Fibroblast of villous mesenchyme (primary cell): ENCODE measurements around the gene PAN3. TPM values are rescaled to one million over a fixed set of nuclear protein-coding genes. Genes with fewer than 3 reads are reported as not detected.

Source experiments
- DNase-seq: peaks from one replicate; pipeline ENCODE4 v3.0.0-alpha.2; 2010; ENCODE audit warnings: low read depth
- H3K4me3 ChIP-seq: 2 replicates; pipeline ENCODE4 v1.5.1; 2011; ENCODE audit warnings: low read depth, mild to moderate bottlenecking, low read length
- total RNA-seq: library from RNA; depleted of rRNA; stranded (reverse); fragments of >200 nt; gene quantifications from 2 replicates; pipeline ENCODE4 v1.2.3, GENCODE V29; 2012
- TF ChIP-seq, protein P1 (sequence below): IDR thresholded peaks from 2 replicates; pipeline ENCODE4 v1.5.1; 2012; ENCODE audit warnings: low read depth, mild to moderate bottlenecking, low read length; ENCODE audit not compliant: insufficient read depth

Gene PAN3
- total RNA-seq, 1 donor: 19.9 TPM

DNA sequence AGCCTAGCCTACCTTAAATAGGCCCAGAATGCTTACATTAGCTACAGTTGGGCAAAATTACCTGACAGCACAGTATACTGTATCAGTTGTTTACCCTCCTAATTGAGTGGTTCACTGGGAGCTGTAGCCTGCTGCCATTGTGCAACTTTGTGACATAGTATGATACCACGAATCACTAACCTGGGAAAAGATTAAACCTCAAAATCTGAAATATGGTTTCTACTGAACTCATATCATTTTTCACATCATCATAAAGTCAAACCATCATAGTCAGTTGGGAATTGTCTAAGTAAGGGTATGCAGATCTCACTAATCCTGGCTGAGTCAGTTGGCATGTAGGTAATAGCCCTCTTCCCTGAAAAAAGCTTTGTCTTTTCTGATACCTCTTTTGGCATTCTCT is 9.2 kb downstream of the PAN3 start:
- DNase-seq: peak; percentile 31
- TF ChIP-seq, protein P1, sequence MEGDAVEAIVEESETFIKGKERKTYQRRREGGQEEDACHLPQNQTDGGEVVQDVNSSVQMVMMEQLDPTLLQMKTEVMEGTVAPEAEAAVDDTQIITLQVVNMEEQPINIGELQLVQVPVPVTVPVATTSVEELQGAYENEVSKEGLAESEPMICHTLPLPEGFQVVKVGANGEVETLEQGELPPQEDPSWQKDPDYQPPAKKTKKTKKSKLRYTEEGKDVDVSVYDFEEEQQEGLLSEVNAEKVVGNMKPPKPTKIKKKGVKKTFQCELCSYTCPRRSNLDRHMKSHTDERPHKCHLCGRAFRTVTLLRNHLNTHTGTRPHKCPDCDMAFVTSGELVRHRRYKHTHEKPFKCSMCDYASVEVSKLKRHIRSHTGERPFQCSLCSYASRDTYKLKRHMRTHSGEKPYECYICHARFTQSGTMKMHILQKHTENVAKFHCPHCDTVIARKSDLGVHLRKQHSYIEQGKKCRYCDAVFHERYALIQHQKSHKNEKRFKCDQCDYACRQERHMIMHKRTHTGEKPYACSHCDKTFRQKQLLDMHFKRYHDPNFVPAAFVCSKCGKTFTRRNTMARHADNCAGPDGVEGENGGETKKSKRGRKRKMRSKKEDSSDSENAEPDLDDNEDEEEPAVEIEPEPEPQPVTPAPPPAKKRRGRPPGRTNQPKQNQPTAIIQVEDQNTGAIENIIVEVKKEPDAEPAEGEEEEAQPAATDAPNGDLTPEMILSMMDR: no peak

DNA sequence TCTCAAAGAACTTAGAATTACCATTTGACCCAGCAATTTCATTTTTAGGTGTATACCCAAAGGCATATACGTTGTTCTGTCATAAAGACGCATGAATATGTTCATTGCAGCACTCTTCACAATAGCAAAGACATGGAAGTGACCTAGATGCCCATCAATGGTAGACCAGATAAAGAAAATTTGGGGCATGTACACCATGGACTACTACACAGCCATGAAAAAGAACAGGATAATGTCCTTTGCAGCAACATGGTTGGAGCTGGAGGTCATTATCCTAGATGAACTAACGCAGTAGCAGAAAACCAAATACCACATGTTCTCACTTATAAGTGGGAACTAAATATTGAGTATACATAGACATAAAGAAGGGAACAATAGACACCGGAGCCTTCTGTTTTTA is 20.7 kb downstream of the PAN3 start:
- TF ChIP-seq, protein P1: no peak
- no peak for DNase-seq
- no peak overlapping the region for H3K4me3 ChIP-seq

More for the DNA sequence above, 9.2 kb downstream of the PAN3 start:
- no peak overlapping the region for H3K4me3 ChIP-seq

DNA sequence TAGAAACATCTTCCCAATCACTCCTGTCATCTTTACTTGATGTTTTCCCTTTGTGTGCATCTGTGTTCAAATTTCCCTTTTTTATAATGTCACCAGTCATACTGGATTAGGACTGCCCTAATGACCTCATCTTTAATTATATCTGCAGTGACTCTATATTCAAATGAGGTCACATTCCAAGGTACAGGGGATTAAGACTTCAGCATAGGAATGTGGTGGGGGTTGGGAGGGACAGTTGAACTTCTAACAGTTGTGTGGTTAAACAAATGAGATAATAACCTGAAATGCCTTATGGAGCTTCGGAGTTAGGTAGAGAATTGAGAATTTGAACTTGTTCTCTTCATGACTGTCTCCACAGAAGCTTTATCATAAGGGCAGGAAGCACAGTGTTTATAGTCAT is 23.0 kb downstream of the PAN3 start:
- H3K4me3 ChIP-seq: no peak overlapping the region
- TF ChIP-seq, protein P1: no peak
- peak; percentile 36 for DNase-seq

DNA sequence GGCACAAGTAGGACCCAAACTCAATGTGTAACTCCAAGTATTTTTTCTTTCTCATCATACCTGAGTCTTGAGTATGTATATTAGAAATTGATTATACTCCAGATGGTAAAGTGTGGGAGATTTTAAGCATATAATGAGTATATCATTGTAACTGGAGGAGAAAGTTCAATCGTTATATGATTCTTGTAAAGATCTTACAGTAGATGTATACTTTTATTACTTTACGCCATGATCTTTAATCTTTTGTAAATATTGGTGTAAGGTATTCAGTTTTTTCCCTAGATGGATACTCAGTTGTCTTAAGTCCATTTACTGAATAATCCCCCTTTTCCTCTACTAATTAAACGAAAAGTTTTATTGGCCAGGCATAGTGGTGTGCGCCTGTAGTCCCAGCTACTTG is 25.2 kb downstream of the PAN3 start:
- no peak for DNase-seq
- no peak overlapping the region for H3K4me3 ChIP-seq
- TF ChIP-seq, protein P1: no peak

DNA sequence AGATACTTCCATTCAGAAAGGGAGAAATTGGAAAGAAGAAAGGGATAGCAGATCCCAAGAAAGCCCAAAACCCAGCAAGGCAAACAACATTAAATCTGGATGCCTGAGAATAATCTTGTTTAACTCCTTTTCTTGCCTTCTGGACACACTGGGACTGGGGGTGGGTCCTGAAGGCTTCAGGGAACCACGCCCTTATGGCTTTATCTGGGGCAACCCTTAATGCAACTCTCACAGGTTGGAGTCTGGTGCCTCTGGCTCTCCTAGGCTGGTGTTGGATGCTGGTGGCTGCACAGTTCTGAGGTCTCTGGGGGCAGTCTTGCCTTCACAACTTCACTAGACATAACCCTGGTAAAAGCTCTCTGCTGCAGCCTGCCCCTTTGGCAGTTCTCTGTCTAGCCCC is 27.9 kb downstream of the PAN3 start:
- H3K4me3 ChIP-seq: no peak overlapping the region
- TF ChIP-seq, protein P1: no peak
- no peak for DNase-seq

DNA sequence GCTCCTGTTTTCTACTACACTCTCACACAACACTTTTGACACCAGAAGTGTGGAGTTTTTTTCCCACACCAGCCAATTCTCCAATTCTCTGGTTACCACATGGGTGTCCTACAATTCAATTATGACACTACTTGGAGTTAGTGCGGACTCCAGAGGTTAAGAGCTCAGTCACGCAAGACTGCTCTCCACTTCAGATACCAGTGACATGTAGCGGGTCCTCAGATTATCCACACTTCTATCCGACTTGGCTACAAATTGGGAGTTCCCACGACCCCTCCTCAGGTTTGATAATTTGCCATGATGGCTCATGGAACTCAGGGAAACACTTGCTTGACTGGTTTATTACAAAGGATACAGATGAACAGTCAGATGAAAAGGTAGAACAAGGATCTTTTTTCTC is 32.9 kb downstream of the PAN3 start:
- no peak overlapping the region for H3K4me3 ChIP-seq
- TF ChIP-seq, protein P1: no peak
- no peak for DNase-seq

DNA sequence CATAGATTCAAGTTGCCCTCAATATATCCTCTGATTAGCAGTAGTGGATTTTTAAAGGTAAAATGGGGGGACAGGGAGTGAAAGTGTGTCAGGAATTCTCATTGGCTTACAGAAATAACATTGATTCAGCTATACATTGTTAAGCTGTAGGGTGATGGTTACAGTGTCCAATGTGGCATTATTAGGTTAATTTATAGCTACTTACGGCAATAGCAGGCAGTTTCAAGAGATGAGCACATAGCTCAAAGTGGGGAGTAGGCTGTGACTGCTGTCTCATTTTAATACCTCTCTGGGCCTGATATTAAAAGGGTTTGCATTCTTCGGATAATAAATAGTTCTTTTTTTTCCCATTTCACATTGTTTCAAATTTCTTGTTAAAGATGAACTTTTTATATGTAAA is 34.6 kb downstream of the PAN3 start:
- TF ChIP-seq, protein P1: no peak
- H3K4me3 ChIP-seq: no peak overlapping the region
- no peak for DNase-seq
